Keratinocyte (primary cell): ENCODE results near the gene DUSP12.

Source experiments
- EZH2 ChIP-seq: IDR thresholded peaks from one replicate; pipeline ENCODE4 v1.6.1; 2012; ENCODE audit warnings: inconsistent platforms, mild to moderate bottlenecking, low read length, moderate library complexity
- TF ChIP-seq, protein P1 (sequence below), 3 experiments: IDR thresholded peaks in 1 of 3; conservative IDR thresholded peaks in 1 of 3; optimal IDR thresholded peaks in 1 of 3; 2 replicates in 2 of 3; 3 replicates in 1 of 3; pipeline versions ENCODE3 to v1.5.1; 2011; ENCODE audit warnings: low read length in 3 of 3, mild to moderate bottlenecking in 3 of 3, moderate library complexity in 2 of 3, control low read depth in 1 of 3, inconsistent platforms in 1 of 3; ENCODE audit not compliant: insufficient read depth in 2 of 3; ENCODE audit errors: extremely low read depth in 1 of 3

DNA sequence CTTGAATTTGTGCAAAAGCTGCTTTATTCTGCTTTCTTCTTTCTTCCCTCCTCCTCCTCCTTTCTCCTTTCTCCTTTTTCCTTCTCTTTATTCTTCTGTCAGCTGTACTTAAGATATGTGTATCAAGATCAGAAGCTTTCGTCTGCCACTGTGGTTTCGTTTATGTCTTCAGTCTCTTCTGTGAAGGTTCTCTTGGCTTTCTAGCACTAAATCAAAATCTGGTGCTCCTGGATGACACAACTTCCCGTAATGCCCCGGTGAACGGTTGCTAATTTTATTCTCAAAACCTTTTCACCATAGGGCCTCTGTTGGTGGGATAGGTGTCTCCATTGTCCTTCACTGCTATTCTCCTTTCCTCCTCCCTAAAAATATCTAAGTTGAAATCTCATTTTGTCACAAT, 21.6 kb downstream of the DUSP12 start:
- TF ChIP-seq, protein P1, sequence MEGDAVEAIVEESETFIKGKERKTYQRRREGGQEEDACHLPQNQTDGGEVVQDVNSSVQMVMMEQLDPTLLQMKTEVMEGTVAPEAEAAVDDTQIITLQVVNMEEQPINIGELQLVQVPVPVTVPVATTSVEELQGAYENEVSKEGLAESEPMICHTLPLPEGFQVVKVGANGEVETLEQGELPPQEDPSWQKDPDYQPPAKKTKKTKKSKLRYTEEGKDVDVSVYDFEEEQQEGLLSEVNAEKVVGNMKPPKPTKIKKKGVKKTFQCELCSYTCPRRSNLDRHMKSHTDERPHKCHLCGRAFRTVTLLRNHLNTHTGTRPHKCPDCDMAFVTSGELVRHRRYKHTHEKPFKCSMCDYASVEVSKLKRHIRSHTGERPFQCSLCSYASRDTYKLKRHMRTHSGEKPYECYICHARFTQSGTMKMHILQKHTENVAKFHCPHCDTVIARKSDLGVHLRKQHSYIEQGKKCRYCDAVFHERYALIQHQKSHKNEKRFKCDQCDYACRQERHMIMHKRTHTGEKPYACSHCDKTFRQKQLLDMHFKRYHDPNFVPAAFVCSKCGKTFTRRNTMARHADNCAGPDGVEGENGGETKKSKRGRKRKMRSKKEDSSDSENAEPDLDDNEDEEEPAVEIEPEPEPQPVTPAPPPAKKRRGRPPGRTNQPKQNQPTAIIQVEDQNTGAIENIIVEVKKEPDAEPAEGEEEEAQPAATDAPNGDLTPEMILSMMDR (optimal IDR thresholded peaks at IDR 0.05 in 1 of 3, IDR thresholded peaks at IDR 0.05 in 1 of 3, conservative IDR thresholded peaks at IDR 0.05 in 1 of 3; ENCODE audit: extremely low read depth in 1 of 3, insufficient read depth in 2 of 3, low read length in 3 of 3), result no peak
- no peak for TF ChIP-seq EZH2
